Left ventricle myocardium inferior (tissue), 1 donor: Measurements from ENCODE around the gene CFAP157. TPM values are rescaled to one million over a fixed set of nuclear protein-coding genes. Genes with fewer than 3 reads are reported as not detected.

ENCODE experiments used
- DNase-seq: peaks from one replicate; pipeline ENCODE4 v3.0.0-alpha.2; 2020
- H3K27ac ChIP-seq: fragments of 200-600 bp; replicated peaks from 2 replicates; pipeline ENCODE4 v1.8.0; 2021
- H3K27me3 ChIP-seq: fragments of 200-600 bp; 2 replicates; pipeline ENCODE4 v1.8.0; 2021; ENCODE audit warnings: low read depth
- H3K36me3 ChIP-seq: fragments of 200-600 bp; 2 replicates; pipeline ENCODE4 v1.8.0; 2021
- H3K4me1 ChIP-seq: fragments of 200-600 bp; 2 replicates; pipeline ENCODE4 v1.8.0; 2021
- H3K4me3 ChIP-seq: fragments of 200-600 bp; 2 replicates; pipeline ENCODE4 v1.8.0; 2021; ENCODE audit warnings: mild to moderate bottlenecking, moderate library complexity
- H3K9me3 ChIP-seq: fragments of 200-600 bp; replicated peaks from 2 replicates; pipeline ENCODE4 v1.8.0; 2021
- intact Hi-C: fragments of 100-400 bp; cut with micrococcal nuclease; formaldehyde crosslinking; loops from one replicate; pipeline ENCODE4 v1.11.0; 2022
- total RNA-seq: library from RNA; stranded (reverse); fragmentation: NEBNext Ultra II Directional; extraction: Animal tissue kit (Norgen Biotek cat#: 25700); gene quantifications from one replicate; pipeline ENCODE4 v1.2.1, GENCODE V29; 2021
- TF ChIP-seq, protein P1 (sequence below): fragments of 200-600 bp; IDR thresholded peaks from 2 replicates; pipeline ENCODE4 v1.8.0; 2021; ENCODE audit warnings: antibody characterized with exemption, mild to moderate bottlenecking, borderline replicate concordance
- donor health status: DM: no; HTN: yes; CAD: no; lungs with severe emphysema.

CFAP157 gene
- total RNA-seq, 1 donor from 2014 or later, result not detected

DNA sequence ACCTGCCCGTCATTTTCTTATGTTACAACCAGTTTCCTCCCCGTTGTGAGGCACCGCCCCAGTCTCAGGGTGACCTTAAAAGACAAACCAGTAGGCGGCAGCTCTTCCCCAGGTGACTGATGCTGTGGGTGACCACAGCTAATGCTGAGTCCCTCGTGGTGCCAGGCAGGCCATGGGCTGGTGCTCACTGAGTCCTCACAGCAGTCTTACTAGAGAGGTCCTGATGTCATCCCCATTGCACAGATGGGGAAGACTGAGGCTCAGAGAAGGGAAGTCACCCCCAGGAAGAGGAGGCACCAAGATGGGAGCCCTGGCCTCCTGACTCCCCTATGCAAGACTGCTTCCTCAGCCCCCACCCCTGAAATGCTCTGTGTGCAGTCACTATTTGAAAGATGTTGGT lies 978 bp downstream of the CFAP157 start:
- intact Hi-C loops, result no loop called here
- H3K27me3 ChIP-seq, result no peaks in the 10 kb centered on the region
- H3K27ac ChIP-seq, result no peak overlapping the region
- DNase-seq, result no peak
- H3K4me3 ChIP-seq, result no peak overlapping the region
- H3K4me1 ChIP-seq, result no peaks in the 10 kb centered on the region
- H3K9me3 ChIP-seq, result no peaks in the 10 kb centered on the region
- TF ChIP-seq, protein P1, sequence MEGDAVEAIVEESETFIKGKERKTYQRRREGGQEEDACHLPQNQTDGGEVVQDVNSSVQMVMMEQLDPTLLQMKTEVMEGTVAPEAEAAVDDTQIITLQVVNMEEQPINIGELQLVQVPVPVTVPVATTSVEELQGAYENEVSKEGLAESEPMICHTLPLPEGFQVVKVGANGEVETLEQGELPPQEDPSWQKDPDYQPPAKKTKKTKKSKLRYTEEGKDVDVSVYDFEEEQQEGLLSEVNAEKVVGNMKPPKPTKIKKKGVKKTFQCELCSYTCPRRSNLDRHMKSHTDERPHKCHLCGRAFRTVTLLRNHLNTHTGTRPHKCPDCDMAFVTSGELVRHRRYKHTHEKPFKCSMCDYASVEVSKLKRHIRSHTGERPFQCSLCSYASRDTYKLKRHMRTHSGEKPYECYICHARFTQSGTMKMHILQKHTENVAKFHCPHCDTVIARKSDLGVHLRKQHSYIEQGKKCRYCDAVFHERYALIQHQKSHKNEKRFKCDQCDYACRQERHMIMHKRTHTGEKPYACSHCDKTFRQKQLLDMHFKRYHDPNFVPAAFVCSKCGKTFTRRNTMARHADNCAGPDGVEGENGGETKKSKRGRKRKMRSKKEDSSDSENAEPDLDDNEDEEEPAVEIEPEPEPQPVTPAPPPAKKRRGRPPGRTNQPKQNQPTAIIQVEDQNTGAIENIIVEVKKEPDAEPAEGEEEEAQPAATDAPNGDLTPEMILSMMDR, result no peak
- no peaks in the 10 kb centered on the region for H3K36me3 ChIP-seq

DNA sequence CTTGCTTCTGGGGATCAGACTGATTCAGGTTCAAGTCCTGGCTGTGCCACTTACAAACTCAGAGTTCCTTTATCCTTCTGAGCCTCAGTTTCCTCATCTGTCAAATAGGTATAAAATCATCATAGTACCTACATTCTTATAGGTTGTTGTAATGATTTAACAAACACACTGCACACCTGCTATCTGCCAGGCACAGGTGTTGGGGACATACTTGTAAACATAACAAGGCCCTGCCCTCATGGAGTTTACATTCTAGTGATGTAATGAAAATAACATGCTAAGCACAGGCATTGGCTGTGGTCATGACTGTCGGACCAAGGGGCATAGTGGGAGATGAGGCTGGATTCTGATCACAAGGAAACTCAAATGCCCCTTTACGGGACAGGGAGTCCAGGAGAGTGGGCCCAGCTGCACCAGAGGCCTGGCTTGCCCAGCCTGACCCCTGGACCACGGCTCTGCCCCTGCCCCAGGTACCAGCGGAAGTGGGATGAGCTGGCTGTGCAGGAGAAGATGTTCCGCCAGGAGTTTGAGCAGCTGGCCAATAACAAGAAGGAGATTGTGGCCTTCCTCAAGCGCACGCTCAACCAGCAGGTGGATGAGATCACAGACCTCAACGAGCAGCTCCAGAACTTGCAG lies 2.3 kb downstream of the CFAP157 start:
- no peaks in the 10 kb centered on the region for H3K9me3 ChIP-seq
- H3K4me1 ChIP-seq, result peaks cover 3% of the 10 kb centered on the region
- H3K27ac ChIP-seq, result no peak overlapping the region
- H3K36me3 ChIP-seq, result no peaks in the 10 kb centered on the region
- no peak for DNase-seq
- TF ChIP-seq, protein P1, result no peak
- H3K27me3 ChIP-seq, result no peaks in the 10 kb centered on the region
- no peak overlapping the region for H3K4me3 ChIP-seq
- intact Hi-C loops, result no loop called here

- peaks cover 15% of the 10 kb centered on the region for H3K4me1 ChIP-seq
- H3K9me3 ChIP-seq, result no peaks in the 10 kb centered on the region
- DNase-seq, result no peak
- no peak overlapping the region for H3K4me3 ChIP-seq
- H3K27ac ChIP-seq, result no peak overlapping the region
- no peaks in the 10 kb centered on the region for H3K36me3 ChIP-seq
- intact Hi-C loops, result no loop called here
- TF ChIP-seq, protein P1, result no peak
- H3K27me3 ChIP-seq, result no peaks in the 10 kb centered on the region
Observed at GRCh38 chr9:127710204-127710783, 3.5 kb downstream of the CFAP157 start.

- intact Hi-C loops, result no loop called here
- no peaks in the 10 kb centered on the region for H3K9me3 ChIP-seq
- H3K4me3 ChIP-seq, result no peak overlapping the region
- no peaks in the 10 kb centered on the region for H3K27me3 ChIP-seq
- no peak overlapping the region for H3K27ac ChIP-seq
- peaks cover 21% of the 10 kb centered on the region for H3K4me1 ChIP-seq
- DNase-seq, result no peak
- no peaks in the 10 kb centered on the region for H3K36me3 ChIP-seq
- TF ChIP-seq, protein P1, result no peak
Observed at GRCh38 chr9:127711226-127711701, 4.5 kb downstream of the CFAP157 start.

DNA sequence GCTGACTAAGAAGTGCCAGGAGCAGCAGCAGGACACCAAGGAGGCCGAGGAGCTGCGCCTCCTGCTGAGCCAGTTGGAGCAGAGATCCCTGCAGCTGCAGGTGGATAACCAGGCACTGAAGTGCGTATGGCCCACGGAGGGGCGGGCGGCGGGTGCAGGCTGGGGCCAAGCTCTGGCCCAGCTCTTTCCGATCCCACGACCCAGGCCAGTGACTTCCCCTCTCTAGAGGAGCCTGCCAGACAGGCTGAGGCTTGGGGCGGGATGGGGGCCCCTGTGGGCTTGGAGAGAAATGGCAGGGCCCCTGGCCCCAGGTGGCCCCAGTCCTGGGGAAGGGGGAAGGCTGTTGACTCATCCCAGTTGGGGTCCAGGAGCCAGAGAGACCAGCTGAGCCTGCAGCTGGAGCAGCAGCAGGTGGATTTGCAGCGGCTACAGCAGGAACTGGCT lies 5.1 kb downstream of the CFAP157 start:
- H3K4me1 ChIP-seq, result peaks cover 26% of the 10 kb centered on the region
- no peaks in the 10 kb centered on the region for H3K9me3 ChIP-seq
- TF ChIP-seq, protein P1, result no peak
- no peaks in the 10 kb centered on the region for H3K27me3 ChIP-seq
- no peak overlapping the region for H3K4me3 ChIP-seq
- no peak for DNase-seq
- no peaks in the 10 kb centered on the region for H3K36me3 ChIP-seq
- intact Hi-C loops, result no loop called here
- H3K27ac ChIP-seq, result no peak overlapping the region
